Measurements from ENCODE around the gene ANAPC2. TPM values are rescaled to one million over a fixed set of nuclear protein-coding genes. Genes with fewer than 3 reads are reported as not detected.

ANAPC2 gene
- total and polyA plus RNA-seq, 4 donors: 9.3 to 32.6 (median 19.6) TPM

DNA sequence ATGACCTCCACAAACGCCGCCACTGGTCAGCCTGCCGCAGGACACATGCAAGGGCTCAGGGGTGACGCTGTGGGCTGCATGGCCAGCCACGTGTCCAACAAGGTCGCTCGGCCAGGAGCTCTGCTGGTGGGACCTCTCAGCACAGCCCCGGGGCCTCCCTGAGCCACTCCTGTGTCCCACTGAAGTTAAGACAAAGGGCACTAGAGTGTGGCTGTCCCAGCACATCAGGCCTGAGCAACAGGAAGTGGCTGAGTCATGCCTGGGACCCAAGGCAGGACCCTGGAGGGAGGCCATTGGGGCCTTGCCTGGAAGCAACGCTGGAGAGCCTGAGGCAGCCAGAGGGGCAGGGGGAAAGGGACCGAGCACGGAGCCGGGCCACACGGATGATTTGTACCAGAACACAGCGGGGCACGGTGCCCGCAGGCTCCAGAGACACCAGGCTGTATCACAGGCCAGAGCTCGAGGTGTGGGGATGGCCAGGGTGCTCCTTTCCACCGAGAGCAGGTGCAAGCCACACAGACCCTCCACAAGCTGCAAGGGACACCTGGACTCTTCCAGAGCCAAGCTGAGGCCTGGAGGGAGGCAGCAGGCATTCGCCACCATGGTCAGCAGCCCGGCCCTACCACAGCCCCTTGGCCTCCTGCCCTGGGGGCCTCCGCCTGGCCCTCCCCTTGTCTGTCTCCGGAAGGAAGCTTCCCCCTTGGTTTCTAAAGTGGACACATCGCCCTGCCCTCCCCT is 10.0 kb downstream of the ANAPC2 start:
- Histone ChIP-seq H3K4me1 (ENCODE audit: control insufficient read depth in 4 of 4, insufficient read depth in 4 of 4, low read length in 3 of 4) (no peaks in the 10 kb centered on the region), H3K9me3 (ENCODE audit: control insufficient read depth in 4 of 4, low read length in 3 of 4) (no peaks in the 10 kb centered on the region), H3K36me3 (ENCODE audit: control insufficient read depth in 4 of 4, insufficient read depth in 3 of 4, low read depth in 1 of 4, low read length in 3 of 4) (peaks cover 11 to 47% (median 22%) of the 10 kb centered on the region in 4 donors), H3K4me3 (ENCODE audit: low read depth in 1 of 3, low read length in 3 of 3) (no peak overlapping the region), H3K9ac (ENCODE audit: low read depth in 1 of 2, low read length in 2 of 2) (no peak overlapping the region), H3K27ac (ENCODE audit: low read depth in 1 of 2, low read length in 2 of 2) (no peak overlapping the region), H3K27me3 (ENCODE audit: control insufficient read depth in 4 of 4, insufficient read depth in 4 of 4, low read length in 3 of 4) (no peaks in the 10 kb centered on the region)
- 92% methylated on average over 23 of the region's 23 CpGs for WGBS
- DNase-seq (ENCODE audit: low spot score): no peak
- TF ChIP-seq NR2F2 (IDR thresholded peaks at IDR 0.05) (no peak), SP1 (IDR thresholded peaks at IDR 0.05) (no peak), TAF1 (conservative IDR thresholded peaks at IDR 0.05) (no peak), JUND (IDR thresholded peaks at IDR 0.05) (no peak), YY1 (IDR thresholded peaks at IDR 0.05) (no peak)

DNA sequence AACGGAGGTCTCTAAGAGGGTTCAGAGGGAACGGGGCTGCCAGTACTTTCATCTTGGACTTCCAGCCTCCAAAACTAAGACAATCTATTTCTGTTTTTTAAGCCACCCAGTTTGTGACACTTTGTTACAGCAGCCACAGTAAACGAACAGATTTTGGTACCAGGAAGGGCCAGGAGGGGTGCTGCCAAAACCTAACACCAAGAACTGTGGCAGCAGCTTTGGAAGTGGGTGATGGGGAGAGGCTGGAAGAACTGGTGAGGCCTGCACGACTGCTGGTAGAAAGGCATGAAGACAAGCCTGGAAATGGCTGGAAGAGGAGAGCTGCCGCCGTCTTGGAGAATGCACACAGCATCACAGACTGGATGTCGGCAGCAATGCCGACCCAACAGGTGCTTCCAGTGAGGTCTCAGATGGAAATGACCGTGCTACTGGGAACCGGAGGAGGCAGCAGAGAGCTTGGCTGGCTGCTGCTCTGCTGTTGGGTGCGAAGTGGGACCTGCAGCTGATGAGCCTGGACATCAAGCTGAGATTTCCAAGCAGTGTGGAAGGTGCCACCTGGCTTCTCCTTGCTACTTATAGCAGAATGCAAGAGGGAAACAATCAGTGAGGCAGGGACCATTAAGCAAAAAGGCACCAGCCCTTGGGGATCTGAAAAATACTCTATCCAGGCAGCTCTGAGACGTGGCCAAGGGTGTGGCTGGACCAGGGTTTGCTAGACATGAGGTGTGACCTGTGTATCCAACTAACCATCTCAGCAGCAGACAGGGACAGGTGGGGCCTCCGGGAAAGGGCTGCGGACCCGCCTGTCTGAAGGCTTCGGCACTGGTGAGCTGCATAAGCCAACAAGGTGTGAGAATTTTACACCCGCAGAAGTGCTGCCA is 11.8 kb downstream of the ANAPC2 start:
- 61% methylated on average over 17 of the region's 17 CpGs for WGBS
- no peaks in the 10 kb centered on the region for H3K4me1 ChIP-seq (ENCODE audit: control insufficient read depth in 4 of 4, insufficient read depth in 4 of 4, low read length in 3 of 4)
- no peak overlapping the region for H3K27ac ChIP-seq (ENCODE audit: low read depth in 1 of 2, low read length in 2 of 2)
- peaks cover 9 to 32% (median 15%) of the 10 kb centered on the region in 4 donors for H3K36me3 ChIP-seq (ENCODE audit: control insufficient read depth in 4 of 4, insufficient read depth in 3 of 4, low read depth in 1 of 4, low read length in 3 of 4)
- DNase-seq (ENCODE audit: low spot score): no peak
- H3K4me3 ChIP-seq (ENCODE audit: low read depth in 1 of 3, low read length in 3 of 3): no peak overlapping the region
- no peak overlapping the region for H3K9ac ChIP-seq (ENCODE audit: low read depth in 1 of 2, low read length in 2 of 2)
- no peaks in the 10 kb centered on the region for H3K9me3 ChIP-seq (ENCODE audit: control insufficient read depth in 4 of 4, low read length in 3 of 4)
- H3K27me3 ChIP-seq (ENCODE audit: control insufficient read depth in 4 of 4, insufficient read depth in 4 of 4, low read length in 3 of 4): no peaks in the 10 kb centered on the region
- TF ChIP-seq, protein P1, sequence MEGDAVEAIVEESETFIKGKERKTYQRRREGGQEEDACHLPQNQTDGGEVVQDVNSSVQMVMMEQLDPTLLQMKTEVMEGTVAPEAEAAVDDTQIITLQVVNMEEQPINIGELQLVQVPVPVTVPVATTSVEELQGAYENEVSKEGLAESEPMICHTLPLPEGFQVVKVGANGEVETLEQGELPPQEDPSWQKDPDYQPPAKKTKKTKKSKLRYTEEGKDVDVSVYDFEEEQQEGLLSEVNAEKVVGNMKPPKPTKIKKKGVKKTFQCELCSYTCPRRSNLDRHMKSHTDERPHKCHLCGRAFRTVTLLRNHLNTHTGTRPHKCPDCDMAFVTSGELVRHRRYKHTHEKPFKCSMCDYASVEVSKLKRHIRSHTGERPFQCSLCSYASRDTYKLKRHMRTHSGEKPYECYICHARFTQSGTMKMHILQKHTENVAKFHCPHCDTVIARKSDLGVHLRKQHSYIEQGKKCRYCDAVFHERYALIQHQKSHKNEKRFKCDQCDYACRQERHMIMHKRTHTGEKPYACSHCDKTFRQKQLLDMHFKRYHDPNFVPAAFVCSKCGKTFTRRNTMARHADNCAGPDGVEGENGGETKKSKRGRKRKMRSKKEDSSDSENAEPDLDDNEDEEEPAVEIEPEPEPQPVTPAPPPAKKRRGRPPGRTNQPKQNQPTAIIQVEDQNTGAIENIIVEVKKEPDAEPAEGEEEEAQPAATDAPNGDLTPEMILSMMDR (IDR thresholded peaks at IDR 0.05; ENCODE audit: low read depth, low read length, missing input control): peak; percentile 50
- TF ChIP-seq RAD21 (IDR thresholded peaks at IDR 0.05): peak in 1 of 2 donors; percentile 78
- TF ChIP-seq, protein P2, sequence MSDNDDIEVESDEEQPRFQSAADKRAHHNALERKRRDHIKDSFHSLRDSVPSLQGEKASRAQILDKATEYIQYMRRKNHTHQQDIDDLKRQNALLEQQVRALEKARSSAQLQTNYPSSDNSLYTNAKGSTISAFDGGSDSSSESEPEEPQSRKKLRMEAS (IDR thresholded peaks at IDR 0.05): no peak

DNA sequence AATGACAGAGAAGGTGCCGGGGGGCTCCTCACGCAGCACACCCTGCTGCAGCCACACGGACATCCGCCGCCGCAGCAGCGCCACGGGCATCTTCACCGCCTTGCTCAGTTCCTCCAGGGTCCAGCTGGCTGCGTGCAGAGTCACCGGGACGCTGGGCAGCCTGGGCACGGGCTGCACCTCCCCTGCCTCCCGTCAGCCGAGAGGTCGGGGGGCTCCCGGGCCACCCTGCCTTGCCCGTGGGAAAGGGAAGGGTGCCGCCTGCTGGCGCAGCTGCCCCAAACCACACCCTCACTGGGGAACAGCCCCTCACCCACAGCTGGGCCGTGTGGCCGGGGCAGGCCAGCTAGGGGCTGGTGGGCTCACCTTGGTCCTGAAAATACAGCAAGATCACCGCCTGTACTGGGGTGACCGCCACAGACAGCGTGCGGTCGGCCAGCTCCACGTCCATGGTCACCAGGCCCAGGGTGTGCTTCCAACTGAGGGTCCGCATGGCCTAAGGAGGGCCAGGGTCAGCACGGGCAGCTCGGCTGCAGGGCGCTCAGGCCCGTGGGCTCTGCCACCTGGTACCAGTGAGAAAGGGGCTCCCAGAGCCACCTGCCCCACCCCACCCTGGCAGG is 12.9 kb downstream of the ANAPC2 start:
- Histone ChIP-seq H3K4me3 (ENCODE audit: low read depth in 1 of 3, low read length in 3 of 3) (no peak overlapping the region), H3K27me3 (ENCODE audit: control insufficient read depth in 4 of 4, insufficient read depth in 4 of 4, low read length in 3 of 4) (peaks cover 0 to 1% (median 0%) of the 10 kb centered on the region in 4 donors), H3K4me1 (ENCODE audit: control insufficient read depth in 4 of 4, insufficient read depth in 4 of 4, low read length in 3 of 4) (no peaks in the 10 kb centered on the region), H3K9me3 (ENCODE audit: control insufficient read depth in 4 of 4, low read length in 3 of 4) (no peaks in the 10 kb centered on the region), H3K9ac (ENCODE audit: low read depth in 1 of 2, low read length in 2 of 2) (no peak overlapping the region), H3K36me3 (ENCODE audit: control insufficient read depth in 4 of 4, insufficient read depth in 3 of 4, low read depth in 1 of 4, low read length in 3 of 4) (peaks cover 4 to 21% (median 9%) of the 10 kb centered on the region in 4 donors), H3K27ac (ENCODE audit: low read depth in 1 of 2, low read length in 2 of 2) (no peak overlapping the region)
- WGBS: 48% methylated on average over 33 of the region's 33 CpGs
- no peak for DNase-seq (ENCODE audit: low spot score)
- TF ChIP-seq, protein P1 (IDR thresholded peaks at IDR 0.05; ENCODE audit: low read depth, low read length, missing input control): peak; percentile 2
- no peak for TF ChIP-seq FOXA2 (IDR thresholded peaks at IDR 0.05)
